ENCODE measurements around the gene SRD5A3. TPM values are rescaled to one million over a fixed set of nuclear protein-coding genes. Genes with fewer than 3 reads are reported as not detected.
"Not testable (repeated sequence)": the region's sequence is repeated elsewhere in the genome, so short reads cannot be mapped to it uniquely, and the experiment has no call there.

Gene SRD5A3
- total RNA-seq, 1 experiment from 2014 or later = 24.0 TPM

DNA sequence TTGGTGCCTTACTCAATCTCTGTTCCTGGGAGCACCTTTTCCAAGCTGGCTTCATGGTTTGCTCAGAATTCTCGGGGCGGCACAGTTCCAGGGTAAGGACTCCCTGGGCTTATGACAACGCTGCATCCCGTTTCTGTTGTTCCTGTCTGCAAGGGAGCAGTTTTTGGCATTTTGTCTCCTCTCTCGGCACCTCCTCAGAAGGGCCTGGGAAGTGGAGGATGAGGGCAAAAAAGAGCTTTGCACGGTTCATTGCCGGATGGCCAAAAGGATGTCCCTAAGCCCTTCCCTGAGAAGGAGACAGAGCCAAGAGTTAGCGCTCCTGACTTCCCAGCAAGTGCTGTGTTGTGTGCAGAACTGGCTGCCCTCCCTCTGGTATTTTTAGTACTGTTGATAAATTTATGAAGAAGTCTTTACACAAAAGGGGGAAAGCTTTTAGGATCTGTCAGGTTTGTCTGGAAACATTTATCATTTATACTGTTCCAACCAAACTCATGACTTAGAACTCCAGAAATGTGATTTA, 13.4 kb downstream of the SRD5A3 start:
- TF ChIP-seq, protein P1, sequence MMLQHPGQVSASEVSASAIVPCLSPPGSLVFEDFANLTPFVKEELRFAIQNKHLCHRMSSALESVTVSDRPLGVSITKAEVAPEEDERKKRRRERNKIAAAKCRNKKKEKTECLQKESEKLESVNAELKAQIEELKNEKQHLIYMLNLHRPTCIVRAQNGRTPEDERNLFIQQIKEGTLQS (CRISPR knock-in tag; conservative IDR thresholded peaks at IDR 0.05) = no peak
- TF ChIP-seq ZNF396 (CRISPR knock-in tag; IDR thresholded peaks at IDR 0.05; ENCODE audit: borderline replicate concordance) = no peak
- TF ChIP-seq SMAD3 (CRISPR knock-in tag; IDR thresholded peaks at IDR 0.05; ENCODE audit: borderline replicate concordance) = no peak
- TF ChIP-seq ZNF416 (CRISPR knock-in tag; IDR thresholded peaks at IDR 0.05) = no peak
- TF ChIP-seq, protein P2, sequence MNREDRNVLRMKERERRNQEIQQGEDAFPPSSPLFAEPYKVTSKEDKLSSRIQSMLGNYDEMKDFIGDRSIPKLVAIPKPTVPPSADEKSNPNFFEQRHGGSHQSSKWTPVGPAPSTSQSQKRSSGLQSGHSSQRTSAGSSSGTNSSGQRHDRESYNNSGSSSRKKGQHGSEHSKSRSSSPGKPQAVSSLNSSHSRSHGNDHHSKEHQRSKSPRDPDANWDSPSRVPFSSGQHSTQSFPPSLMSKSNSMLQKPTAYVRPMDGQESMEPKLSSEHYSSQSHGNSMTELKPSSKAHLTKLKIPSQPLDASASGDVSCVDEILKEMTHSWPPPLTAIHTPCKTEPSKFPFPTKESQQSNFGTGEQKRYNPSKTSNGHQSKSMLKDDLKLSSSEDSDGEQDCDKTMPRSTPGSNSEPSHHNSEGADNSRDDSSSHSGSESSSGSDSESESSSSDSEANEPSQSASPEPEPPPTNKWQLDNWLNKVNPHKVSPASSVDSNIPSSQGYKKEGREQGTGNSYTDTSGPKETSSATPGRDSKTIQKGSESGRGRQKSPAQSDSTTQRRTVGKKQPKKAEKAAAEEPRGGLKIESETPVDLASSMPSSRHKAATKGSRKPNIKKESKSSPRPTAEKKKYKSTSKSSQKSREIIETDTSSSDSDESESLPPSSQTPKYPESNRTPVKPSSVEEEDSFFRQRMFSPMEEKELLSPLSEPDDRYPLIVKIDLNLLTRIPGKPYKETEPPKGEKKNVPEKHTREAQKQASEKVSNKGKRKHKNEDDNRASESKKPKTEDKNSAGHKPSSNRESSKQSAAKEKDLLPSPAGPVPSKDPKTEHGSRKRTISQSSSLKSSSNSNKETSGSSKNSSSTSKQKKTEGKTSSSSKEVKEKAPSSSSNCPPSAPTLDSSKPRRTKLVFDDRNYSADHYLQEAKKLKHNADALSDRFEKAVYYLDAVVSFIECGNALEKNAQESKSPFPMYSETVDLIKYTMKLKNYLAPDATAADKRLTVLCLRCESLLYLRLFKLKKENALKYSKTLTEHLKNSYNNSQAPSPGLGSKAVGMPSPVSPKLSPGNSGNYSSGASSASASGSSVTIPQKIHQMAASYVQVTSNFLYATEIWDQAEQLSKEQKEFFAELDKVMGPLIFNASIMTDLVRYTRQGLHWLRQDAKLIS (CRISPR knock-in tag; IDR thresholded peaks at IDR 0.05; ENCODE audit: borderline replicate concordance) = no peak
- TF ChIP-seq RELA (CRISPR knock-in tag; IDR thresholded peaks at IDR 0.05; ENCODE audit: borderline replicate concordance) = no peak
- TF ChIP-seq FOXJ3 (CRISPR knock-in tag; IDR thresholded peaks at IDR 0.05; ENCODE audit: borderline replicate concordance) = no peak
- TF ChIP-seq, protein P3, sequence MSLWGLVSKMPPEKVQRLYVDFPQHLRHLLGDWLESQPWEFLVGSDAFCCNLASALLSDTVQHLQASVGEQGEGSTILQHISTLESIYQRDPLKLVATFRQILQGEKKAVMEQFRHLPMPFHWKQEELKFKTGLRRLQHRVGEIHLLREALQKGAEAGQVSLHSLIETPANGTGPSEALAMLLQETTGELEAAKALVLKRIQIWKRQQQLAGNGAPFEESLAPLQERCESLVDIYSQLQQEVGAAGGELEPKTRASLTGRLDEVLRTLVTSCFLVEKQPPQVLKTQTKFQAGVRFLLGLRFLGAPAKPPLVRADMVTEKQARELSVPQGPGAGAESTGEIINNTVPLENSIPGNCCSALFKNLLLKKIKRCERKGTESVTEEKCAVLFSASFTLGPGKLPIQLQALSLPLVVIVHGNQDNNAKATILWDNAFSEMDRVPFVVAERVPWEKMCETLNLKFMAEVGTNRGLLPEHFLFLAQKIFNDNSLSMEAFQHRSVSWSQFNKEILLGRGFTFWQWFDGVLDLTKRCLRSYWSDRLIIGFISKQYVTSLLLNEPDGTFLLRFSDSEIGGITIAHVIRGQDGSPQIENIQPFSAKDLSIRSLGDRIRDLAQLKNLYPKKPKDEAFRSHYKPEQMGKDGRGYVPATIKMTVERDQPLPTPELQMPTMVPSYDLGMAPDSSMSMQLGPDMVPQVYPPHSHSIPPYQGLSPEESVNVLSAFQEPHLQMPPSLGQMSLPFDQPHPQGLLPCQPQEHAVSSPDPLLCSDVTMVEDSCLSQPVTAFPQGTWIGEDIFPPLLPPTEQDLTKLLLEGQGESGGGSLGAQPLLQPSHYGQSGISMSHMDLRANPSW (CRISPR knock-in tag; conservative IDR thresholded peaks at IDR 0.05; ENCODE audit: low read depth) = no peak
- TF ChIP-seq ZNF317 (CRISPR knock-in tag; IDR thresholded peaks at IDR 0.05; ENCODE audit: borderline replicate concordance, low read depth) = no peak
- no peak for TF ChIP-seq TCF7 (CRISPR knock-in tag; IDR thresholded peaks at IDR 0.05; ENCODE audit: low read depth)
- no peak for TF ChIP-seq ZNF423 (CRISPR knock-in tag; IDR thresholded peaks at IDR 0.05)
- no peak for TF ChIP-seq GRHL2 (CRISPR knock-in tag; IDR thresholded peaks at IDR 0.05; ENCODE audit: insufficient replicate concordance, severe bottlenecking)
- TF ChIP-seq OVOL2 (CRISPR knock-in tag; IDR thresholded peaks at IDR 0.05; ENCODE audit: borderline replicate concordance) = no peak
- TF ChIP-seq, protein P4, sequence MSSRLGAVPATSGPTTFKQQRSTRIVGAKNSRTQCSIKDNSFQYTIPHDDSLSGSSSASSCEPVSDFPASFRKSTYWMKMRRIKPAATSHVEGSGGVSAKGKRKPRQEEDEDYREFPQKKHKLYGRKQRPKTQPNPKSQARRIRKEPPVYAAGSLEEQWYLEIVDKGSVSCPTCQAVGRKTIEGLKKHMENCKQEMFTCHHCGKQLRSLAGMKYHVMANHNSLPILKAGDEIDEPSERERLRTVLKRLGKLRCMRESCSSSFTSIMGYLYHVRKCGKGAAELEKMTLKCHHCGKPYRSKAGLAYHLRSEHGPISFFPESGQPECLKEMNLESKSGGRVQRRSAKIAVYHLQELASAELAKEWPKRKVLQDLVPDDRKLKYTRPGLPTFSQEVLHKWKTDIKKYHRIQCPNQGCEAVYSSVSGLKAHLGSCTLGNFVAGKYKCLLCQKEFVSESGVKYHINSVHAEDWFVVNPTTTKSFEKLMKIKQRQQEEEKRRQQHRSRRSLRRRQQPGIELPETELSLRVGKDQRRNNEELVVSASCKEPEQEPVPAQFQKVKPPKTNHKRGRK (CRISPR knock-in tag; IDR thresholded peaks at IDR 0.05; ENCODE audit: borderline replicate concordance) = no peak
- TF ChIP-seq, protein P5, sequence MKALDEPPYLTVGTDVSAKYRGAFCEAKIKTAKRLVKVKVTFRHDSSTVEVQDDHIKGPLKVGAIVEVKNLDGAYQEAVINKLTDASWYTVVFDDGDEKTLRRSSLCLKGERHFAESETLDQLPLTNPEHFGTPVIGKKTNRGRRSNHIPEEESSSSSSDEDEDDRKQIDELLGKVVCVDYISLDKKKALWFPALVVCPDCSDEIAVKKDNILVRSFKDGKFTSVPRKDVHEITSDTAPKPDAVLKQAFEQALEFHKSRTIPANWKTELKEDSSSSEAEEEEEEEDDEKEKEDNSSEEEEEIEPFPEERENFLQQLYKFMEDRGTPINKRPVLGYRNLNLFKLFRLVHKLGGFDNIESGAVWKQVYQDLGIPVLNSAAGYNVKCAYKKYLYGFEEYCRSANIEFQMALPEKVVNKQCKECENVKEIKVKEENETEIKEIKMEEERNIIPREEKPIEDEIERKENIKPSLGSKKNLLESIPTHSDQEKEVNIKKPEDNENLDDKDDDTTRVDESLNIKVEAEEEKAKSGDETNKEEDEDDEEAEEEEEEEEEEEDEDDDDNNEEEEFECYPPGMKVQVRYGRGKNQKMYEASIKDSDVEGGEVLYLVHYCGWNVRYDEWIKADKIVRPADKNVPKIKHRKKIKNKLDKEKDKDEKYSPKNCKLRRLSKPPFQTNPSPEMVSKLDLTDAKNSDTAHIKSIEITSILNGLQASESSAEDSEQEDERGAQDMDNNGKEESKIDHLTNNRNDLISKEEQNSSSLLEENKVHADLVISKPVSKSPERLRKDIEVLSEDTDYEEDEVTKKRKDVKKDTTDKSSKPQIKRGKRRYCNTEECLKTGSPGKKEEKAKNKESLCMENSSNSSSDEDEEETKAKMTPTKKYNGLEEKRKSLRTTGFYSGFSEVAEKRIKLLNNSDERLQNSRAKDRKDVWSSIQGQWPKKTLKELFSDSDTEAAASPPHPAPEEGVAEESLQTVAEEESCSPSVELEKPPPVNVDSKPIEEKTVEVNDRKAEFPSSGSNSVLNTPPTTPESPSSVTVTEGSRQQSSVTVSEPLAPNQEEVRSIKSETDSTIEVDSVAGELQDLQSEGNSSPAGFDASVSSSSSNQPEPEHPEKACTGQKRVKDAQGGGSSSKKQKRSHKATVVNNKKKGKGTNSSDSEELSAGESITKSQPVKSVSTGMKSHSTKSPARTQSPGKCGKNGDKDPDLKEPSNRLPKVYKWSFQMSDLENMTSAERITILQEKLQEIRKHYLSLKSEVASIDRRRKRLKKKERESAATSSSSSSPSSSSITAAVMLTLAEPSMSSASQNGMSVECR (CRISPR knock-in tag; IDR thresholded peaks at IDR 0.05; ENCODE audit: borderline replicate concordance) = no peak
- no peak for TF ChIP-seq NR2C2 (CRISPR knock-in tag; IDR thresholded peaks at IDR 0.05)
- TF ChIP-seq JUN (CRISPR knock-in tag; IDR thresholded peaks at IDR 0.05) = no peak
- TF ChIP-seq CREM (CRISPR knock-in tag; IDR thresholded peaks at IDR 0.05) = no peak
- H3K27ac Mint-ChIP-seq = peak overlapping the region; percentile 55; the same call in 1 of the 2 replicates
- no peak overlapping the region for H3K4me3 Mint-ChIP-seq
- no peaks in the 10 kb centered on the region for H3K27me3 Mint-ChIP-seq (ENCODE audit: low read depth)
- ChIA-PET POLR2A (no interaction called here), CTCF (interaction anchor here (1.1 kb wide), 1 partner anchor 351 kb away, joined by 3 read pairs; no protein-coding TSS in a partner anchor)
- ATAC-seq (no peak), DNase-seq (ENCODE audit: low spot score) (no peak)
- H3K4me1 Mint-ChIP-seq = peaks cover 13% of the 10 kb centered on the region
- 0 out of 2 replicates have a peak, but pooled peaks cover 3% of the 10 kb centered on the region for H3K9me3 Mint-ChIP-seq
- peaks cover 16% of the 10 kb centered on the region for H3K36me3 Mint-ChIP-seq

DNA sequence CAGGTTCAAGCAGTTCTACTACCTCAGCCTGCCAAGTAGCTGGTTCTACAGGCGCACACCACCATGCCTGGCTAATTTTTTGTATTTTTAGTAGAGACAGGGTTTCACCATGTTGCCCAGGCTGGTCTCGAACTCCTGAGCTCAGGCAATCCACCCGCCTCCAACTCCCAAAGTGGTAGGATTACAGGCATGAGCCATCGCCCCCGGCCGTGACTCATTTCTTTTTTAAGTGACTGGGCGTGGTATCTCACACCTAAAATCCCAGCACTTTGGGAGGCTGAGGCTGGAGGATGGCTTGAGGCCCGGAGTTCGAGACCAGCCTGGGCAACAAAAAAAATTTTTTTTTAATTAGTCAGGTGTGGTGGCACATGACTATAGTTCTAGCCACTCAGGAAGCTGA, 16.9 kb downstream of the SRD5A3 start:
- ATAC-seq; H3K27ac Mint-ChIP-seq; POLR2A ChIA-PET; H3K9me3 Mint-ChIP-seq; H3K27me3 Mint-ChIP-seq (ENCODE audit: low read depth); DNase-seq (ENCODE audit: low spot score); H3K4me3 Mint-ChIP-seq: not testable (repeated sequence)
- Mint-ChIP-seq H3K4me1 (peaks cover 38% of the 10 kb centered on the region), H3K36me3 (peaks cover 20% of the 10 kb centered on the region)
- CTCF ChIA-PET = interaction anchor here (0.6 to 2.7 kb wide), 8 partner anchors 17 to 427 kb away, joined by 3 to 15 read pairs (median 4); partner anchors contain the start of gene SRD5A3

All from WTC11 (cell line).